ENCODE measurements around the gene DMPK.

Gene DMPK

DNA sequence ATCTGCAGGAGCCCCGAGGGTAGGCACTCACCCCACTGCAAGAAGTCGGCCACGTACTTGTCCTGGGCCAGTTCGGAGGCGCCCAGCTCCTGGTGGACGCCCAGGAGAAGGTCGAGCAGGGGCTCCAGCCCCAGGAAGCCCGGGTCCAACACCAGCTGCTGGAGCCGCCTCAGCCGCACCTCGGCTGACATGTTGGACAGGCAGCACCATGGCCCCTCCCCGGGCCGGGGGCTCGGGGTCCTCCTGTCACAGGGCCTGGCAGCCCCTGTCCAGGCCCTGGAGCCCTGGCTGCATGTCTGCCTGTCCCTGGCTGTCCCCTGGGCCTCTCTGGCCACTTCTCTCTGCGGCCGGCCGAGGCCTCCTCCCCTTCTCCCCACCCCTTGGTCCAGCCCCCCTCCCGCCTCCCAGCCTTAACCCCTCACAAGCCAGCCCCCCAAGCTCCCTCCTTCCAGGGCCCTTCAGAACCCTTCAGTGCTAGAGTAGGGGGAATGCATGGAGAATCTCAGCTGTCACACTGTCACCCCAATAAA, at the start of gene DMPK:
DMPK (minus strand) TSS at position 329 of the 530 bp plus-strand sequence; CDS start at position 191, 138 bp downstream.
- Mint-ChIP-seq H3K9me3 (no peaks in the 10 kb centered on the region), H3K4me1 (peaks cover 28% of the 10 kb centered on the region), H3K27me3 (peaks cover 34% of the 10 kb centered on the region), H3K4me3 (no peak within 1 kb of the TSS), H3K27ac (no peak within 1 kb of the TSS), H3K36me3 (peaks cover 34% of the 10 kb centered on the region)
- ATAC-seq, result no peak

DNA sequence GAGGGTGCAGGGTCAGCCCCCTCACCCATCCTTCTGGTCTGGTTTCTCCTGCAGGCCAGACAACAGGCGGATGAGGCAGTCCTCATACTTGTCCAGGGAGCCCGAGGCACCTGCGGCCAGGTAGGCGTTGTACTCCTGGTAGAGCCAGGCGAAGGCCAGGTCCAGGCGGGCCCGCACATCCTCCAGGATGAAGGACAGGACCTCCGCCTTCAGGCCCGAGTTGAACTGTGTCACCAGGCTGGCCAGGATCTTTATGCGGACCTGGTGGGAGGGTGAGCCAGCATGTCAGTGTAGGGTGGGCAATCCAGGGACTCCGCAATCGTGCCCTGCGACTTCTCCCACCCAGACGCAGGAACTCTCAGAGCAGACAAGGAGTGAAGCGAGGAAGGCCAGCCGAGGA, 46.7 kb upstream of the DMPK start:
- peaks cover 83% of the 10 kb centered on the region for H3K36me3 Mint-ChIP-seq
- no peaks in the 10 kb centered on the region for H3K4me1 Mint-ChIP-seq
- no peaks in the 10 kb centered on the region for H3K9me3 Mint-ChIP-seq
- no peak overlapping the region for H3K4me3 Mint-ChIP-seq
- no peak for ATAC-seq
- H3K27me3 Mint-ChIP-seq, result no peaks in the 10 kb centered on the region
- H3K27ac Mint-ChIP-seq, result peak overlapping the region; percentile 17

DNA sequence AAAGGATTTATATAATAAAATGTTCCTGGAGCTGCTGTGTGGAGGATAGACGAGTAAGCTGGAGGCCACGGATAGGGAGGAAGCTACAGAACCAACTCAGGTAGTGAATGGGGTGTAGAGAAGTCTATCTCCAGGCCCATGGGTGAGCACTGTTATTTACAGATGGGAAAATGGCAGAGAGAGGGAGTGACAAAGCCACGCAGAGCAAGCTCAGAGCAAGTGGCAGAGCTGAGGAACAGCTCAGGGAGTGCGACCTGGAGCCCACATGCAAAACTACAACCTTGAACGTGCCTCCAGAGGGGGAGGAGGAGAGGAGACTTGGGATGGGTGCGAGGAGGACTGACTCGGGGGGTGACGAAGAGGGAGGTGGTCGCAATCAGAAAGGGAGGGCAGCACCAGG, 46.2 kb upstream of the DMPK start:
- peak overlapping the region; percentile 17 for H3K27ac Mint-ChIP-seq
- H3K4me3 Mint-ChIP-seq, result no peak overlapping the region
- H3K4me1 Mint-ChIP-seq, result no peaks in the 10 kb centered on the region
- H3K36me3 Mint-ChIP-seq, result peaks cover 85% of the 10 kb centered on the region
- no peaks in the 10 kb centered on the region for H3K9me3 Mint-ChIP-seq
- ATAC-seq, result no peak
- no peaks in the 10 kb centered on the region for H3K27me3 Mint-ChIP-seq

DNA sequence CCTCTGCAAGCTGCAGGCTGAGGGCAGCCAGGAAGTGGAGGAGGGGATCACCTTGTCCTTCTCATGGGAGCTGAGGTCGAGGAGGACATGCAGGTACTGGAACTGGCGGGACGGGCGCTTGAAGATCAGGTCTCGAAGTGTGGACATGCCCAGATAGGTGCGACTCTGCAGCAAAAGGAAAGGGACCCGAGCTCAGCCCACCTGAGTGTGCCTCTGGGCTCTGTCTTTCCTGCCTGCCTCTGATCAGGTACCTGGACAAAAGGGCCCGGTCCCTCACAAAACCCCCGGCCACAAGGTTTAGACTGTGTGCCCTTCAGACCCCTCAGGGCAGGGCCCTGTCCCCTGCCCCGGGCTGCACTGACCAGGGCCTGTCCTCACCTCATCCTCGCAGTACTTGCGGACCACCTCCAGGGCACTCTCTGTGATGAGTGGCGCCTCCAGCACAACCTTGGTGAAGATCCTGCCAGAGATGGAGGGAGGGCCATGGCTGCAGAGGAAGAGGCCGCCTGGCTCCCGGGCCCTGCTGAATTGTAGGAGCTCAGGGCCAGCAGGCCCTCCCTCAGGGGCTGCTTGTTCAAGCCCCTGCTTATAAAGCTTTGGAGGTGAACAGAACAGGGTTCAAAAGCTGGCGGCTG, 45.3 kb upstream of the DMPK start:
- Mint-ChIP-seq H3K4me1 (no peaks in the 10 kb centered on the region), H3K36me3 (peaks cover 89% of the 10 kb centered on the region), H3K4me3 (no peak overlapping the region), H3K27ac (no peak overlapping the region), H3K9me3 (no peaks in the 10 kb centered on the region), H3K27me3 (no peaks in the 10 kb centered on the region)
- no peak for ATAC-seq

- no peak for ATAC-seq
- Mint-ChIP-seq H3K27ac (no peak overlapping the region), H3K4me3 (no peak overlapping the region), H3K36me3 (peaks cover 83% of the 10 kb centered on the region), H3K9me3 (no peaks in the 10 kb centered on the region), H3K27me3 (no peaks in the 10 kb centered on the region), H3K4me1 (no peaks in the 10 kb centered on the region)
Observed at GRCh38 chr19:45826934-45827333, 44.6 kb upstream of the DMPK start.

DNA sequence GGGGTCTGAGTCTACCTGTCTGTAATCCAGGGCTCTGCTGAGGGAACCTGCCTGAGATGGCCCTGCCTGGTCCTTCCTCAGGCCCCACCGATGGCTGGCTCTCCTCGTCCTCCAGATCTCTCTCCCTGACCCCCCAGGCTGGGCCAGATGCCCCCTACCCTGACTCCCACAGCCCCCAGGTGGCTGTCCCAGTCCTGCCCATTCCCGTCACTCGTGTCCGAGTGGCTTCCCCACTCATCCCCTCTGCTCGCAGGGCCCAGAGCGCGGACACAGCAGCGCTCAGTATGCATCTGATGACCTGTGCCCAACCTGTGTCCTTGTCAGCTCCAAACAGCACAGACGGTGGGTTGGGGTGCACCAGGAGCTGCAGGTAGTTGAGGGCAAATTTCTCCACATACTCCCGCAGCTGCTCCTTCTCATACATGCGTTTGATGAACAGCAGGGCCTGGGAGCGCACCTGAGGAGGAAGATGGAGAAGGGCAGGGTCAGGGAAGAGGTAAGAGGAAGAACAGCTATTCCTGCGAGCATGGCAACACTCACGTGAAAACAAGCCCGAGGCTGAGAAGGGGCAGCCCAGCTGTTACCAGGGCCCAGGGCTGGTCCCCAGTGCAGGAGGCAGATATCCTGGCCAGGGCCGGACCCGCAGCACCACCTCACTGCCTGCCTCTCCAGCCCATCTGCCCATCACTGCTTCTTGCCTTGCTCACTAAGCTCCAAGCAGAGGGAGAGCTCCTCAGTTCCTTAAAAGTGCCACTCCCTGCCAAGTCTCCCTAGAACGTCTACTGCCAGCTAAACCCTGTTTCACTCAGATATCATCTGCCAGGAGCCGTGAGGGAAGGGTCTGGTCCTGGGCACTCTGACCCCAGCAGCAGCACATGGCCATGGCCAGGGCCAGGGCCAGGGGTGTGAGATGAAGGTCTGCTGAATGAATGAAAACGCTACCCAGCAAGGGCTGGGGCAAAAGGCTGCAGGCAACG, 43.9 kb upstream of the DMPK start:
- Mint-ChIP-seq H3K9me3 (no peaks in the 10 kb centered on the region), H3K4me3 (no peak overlapping the region), H3K4me1 (no peaks in the 10 kb centered on the region), H3K27me3 (no peaks in the 10 kb centered on the region), H3K36me3 (peaks cover 83% of the 10 kb centered on the region), H3K27ac (no peak overlapping the region)
- ATAC-seq, result no peak

- ATAC-seq, result no peak
- H3K27ac Mint-ChIP-seq, result no peak overlapping the region
- no peaks in the 10 kb centered on the region for H3K27me3 Mint-ChIP-seq
- H3K4me3 Mint-ChIP-seq, result no peak overlapping the region
- H3K9me3 Mint-ChIP-seq, result no peaks in the 10 kb centered on the region
- H3K4me1 Mint-ChIP-seq, result no peaks in the 10 kb centered on the region
- H3K36me3 Mint-ChIP-seq, result peaks cover 82% of the 10 kb centered on the region
Observed at GRCh38 chr19:45825263-45825605, 42.9 kb upstream of the DMPK start.

DNA sequence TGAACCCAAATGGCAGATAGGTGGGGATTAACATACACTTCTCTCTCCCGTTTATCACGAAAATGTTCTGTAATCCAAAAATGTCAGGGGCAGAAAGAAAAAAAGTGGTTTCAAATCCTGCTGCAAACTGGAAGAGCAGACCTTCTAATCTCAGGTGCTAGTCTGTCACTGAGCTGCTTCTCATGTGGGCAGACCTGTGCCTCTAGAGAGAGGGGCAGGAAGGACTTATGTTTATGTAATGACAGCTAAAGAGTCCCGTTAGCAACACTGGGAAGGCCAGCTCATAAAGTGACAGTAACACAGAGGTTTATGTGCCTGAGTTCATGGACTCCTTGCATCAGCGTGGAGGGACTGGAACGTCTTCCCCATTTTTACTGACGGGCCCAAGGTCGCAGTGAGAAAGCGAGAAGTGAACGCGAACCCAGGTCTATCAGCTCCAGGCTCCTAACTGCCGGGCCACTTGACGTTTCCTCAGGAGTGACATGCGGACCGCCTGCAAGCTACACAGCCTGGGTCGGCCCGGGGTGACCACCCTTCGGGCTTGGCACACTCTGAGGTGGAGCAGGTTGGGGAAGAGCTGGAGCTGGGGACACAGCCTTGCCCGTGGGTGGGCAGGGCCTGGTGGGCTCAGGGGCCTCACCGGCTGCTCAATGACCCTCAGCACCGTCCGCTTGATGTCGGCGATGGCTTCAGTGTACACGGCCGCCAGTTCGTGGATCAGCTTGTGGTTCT, 42.4 kb upstream of the DMPK start:
- ATAC-seq, result no peak

GRCh38 chr19:45824041-45824471, 41.8 kb upstream of the DMPK start:
- no peaks in the 10 kb centered on the region for H3K9me3 Mint-ChIP-seq
- H3K4me3 Mint-ChIP-seq, result no peak overlapping the region
- no peaks in the 10 kb centered on the region for H3K4me1 Mint-ChIP-seq
- H3K36me3 Mint-ChIP-seq, result peaks cover 71% of the 10 kb centered on the region
- ATAC-seq, result no peak
- no peak overlapping the region for H3K27ac Mint-ChIP-seq
- no peaks in the 10 kb centered on the region for H3K27me3 Mint-ChIP-seq

More for the DNA sequence above, 42.4 kb upstream of the DMPK start:
- Mint-ChIP-seq H3K27me3 (no peaks in the 10 kb centered on the region), H3K36me3 (peaks cover 77% of the 10 kb centered on the region), H3K4me3 (no peak overlapping the region), H3K9me3 (no peaks in the 10 kb centered on the region), H3K4me1 (no peaks in the 10 kb centered on the region), H3K27ac (no peak overlapping the region)

DNA sequence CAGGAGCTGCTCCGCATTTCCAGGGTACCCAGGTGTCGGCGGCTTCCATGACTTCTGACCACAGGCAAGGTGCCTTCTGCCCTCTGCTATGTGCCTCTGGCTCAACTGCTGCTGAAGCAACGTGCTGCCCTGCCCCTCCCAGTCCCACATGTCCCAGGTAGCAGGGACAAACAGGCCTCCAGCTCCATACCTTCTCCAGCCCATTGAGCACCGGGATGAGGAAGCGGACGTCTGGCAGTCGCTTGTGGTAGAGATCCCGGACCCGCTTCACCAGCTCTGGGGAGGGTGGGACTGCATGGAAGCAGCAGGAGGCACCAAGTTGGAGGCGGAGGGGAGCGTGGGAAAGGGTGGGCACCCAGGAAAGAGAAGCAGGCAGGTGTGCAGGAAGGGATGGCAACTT, 40.9 kb upstream of the DMPK start:
- no peaks in the 10 kb centered on the region for H3K4me1 Mint-ChIP-seq
- peaks cover 62% of the 10 kb centered on the region for H3K36me3 Mint-ChIP-seq
- H3K4me3 Mint-ChIP-seq, result no peak overlapping the region
- no peaks in the 10 kb centered on the region for H3K27me3 Mint-ChIP-seq
- no peaks in the 10 kb centered on the region for H3K9me3 Mint-ChIP-seq
- no peak overlapping the region for H3K27ac Mint-ChIP-seq
- ATAC-seq, result no peak

DNA sequence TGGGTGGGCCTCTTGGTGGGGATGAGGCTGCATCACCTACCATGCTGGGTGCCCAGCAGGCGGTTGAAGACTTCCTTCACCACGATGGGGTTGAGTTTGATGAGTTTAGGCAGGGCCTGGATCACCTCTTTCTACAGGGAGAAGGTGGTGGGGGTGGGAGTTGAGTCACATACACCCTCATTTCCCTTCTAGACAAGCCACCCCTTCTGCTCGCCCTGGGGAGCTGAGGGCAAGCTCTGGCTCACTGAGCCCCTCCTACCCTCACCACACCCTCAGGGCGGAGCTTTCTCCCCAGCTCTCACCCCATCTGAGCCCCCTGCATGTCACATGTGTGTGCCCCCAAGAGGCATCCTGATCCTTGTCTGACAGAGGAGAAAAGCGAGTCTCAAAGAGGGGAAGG, 40.4 kb upstream of the DMPK start:
- Mint-ChIP-seq H3K4me1 (peaks cover 2% of the 10 kb centered on the region), H3K27me3 (no peaks in the 10 kb centered on the region), H3K9me3 (no peaks in the 10 kb centered on the region), H3K36me3 (peaks cover 57% of the 10 kb centered on the region), H3K4me3 (no peak overlapping the region), H3K27ac (no peak overlapping the region)
- ATAC-seq, result no peak

DNA sequence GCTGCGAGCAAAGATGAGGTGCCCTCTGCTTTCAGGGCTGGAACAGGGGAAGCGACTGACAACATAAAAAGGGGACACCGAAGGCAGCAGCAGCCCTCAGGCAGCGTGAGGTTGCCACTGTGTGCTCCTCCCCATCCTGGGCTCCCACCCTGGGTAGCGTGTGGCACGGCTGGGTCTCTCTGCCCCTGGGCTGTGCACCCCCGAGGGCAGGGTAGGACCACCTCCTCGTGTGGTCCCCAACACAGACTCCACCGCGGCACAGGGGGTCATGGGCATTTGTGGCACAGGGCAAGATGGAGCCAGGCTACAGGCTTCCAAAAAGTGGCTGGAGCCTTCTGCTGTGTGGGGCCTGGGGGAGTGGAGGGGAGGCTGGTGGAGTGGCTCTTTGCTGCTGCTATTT, 39.3 kb upstream of the DMPK start:
- peaks cover 46% of the 10 kb centered on the region for H3K36me3 Mint-ChIP-seq
- H3K4me3 Mint-ChIP-seq, result no peak overlapping the region
- H3K4me1 Mint-ChIP-seq, result peaks cover 10% of the 10 kb centered on the region
- no peak overlapping the region for H3K27ac Mint-ChIP-seq
- no peaks in the 10 kb centered on the region for H3K9me3 Mint-ChIP-seq
- no peak for ATAC-seq
- H3K27me3 Mint-ChIP-seq, result no peaks in the 10 kb centered on the region

DNA sequence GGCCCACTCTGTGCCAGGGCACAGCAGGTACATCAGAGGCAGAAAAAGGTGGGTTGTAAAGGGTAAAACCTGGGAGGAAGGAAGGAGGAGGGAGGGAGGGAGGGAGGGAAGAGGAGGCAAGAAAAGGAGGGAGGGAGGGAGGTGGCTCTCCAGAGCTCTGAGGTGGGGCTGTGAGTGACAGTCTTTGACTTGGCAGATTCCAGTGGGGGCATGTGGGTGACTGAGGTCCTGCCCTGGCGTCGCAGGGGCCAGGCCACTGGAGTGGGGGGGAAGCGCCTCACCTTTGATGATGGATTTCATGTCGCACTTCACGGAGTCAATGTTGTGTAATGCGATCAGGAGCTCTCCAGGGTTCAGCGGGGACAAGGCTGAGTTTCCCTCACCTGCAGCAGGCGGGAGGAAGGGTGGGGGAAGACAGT, 38.8 kb upstream of the DMPK start:
- H3K27ac Mint-ChIP-seq, result no peak overlapping the region
- H3K27me3 Mint-ChIP-seq, result no peaks in the 10 kb centered on the region
- H3K4me1 Mint-ChIP-seq, result peaks cover 10% of the 10 kb centered on the region
- H3K9me3 Mint-ChIP-seq, result no peaks in the 10 kb centered on the region
- H3K4me3 Mint-ChIP-seq, result no peak overlapping the region
- no peak for ATAC-seq
- peaks cover 42% of the 10 kb centered on the region for H3K36me3 Mint-ChIP-seq

GRCh38 chr19:45820413-45821102, 38.3 kb upstream of the DMPK start:
- no peaks in the 10 kb centered on the region for H3K27me3 Mint-ChIP-seq
- peaks cover 37% of the 10 kb centered on the region for H3K36me3 Mint-ChIP-seq
- peaks cover 10% of the 10 kb centered on the region for H3K4me1 Mint-ChIP-seq
- ATAC-seq, result no peak
- no peaks in the 10 kb centered on the region for H3K9me3 Mint-ChIP-seq
- H3K27ac Mint-ChIP-seq, result no peak overlapping the region
- H3K4me3 Mint-ChIP-seq, result no peak overlapping the region

GRCh38 chr19:45819769-45820168, 37.5 kb upstream of the DMPK start:
- H3K4me3 Mint-ChIP-seq, result no peak overlapping the region
- no peaks in the 10 kb centered on the region for H3K27me3 Mint-ChIP-seq
- no peak for ATAC-seq
- H3K9me3 Mint-ChIP-seq, result no peaks in the 10 kb centered on the region
- peaks cover 33% of the 10 kb centered on the region for H3K36me3 Mint-ChIP-seq
- no peak overlapping the region for H3K27ac Mint-ChIP-seq
- H3K4me1 Mint-ChIP-seq, result peaks cover 10% of the 10 kb centered on the region
